Loucy (cell line): ENCODE data around the gene IL20RB.

Experiments
- H2AFZ ChIP-seq: fragments of 200-600 bp; sonication (generic); 2 replicates; pipeline ENCODE4 v1.6.0; 2016; ENCODE audit warnings: antibody characterized with exemption, mild to moderate bottlenecking, low read length, moderate library complexity
- H3F3A ChIP-seq: fragments of 200-600 bp; 2 replicates; pipeline ENCODE4 v1.6.0; 2016; ENCODE audit warnings: antibody characterized with exemption, low read depth, mild to moderate bottlenecking
- H3K27me3 ChIP-seq: fragments of 200-600 bp; sonication (generic); 2 replicates; pipeline ENCODE4 v1.6.1; 2014; ENCODE audit warnings: low read length, mild to moderate bottlenecking; ENCODE audit not compliant: insufficient read depth, poor library complexity, severe bottlenecking
- H3K36me3 ChIP-seq: fragments of 200-600 bp; sonication (generic); 2 replicates; pipeline ENCODE4 v1.6.1; 2016; ENCODE audit warnings: low read length; ENCODE audit not compliant: insufficient read depth
- H3K4me1 ChIP-seq: fragments of 200-600 bp; sonication (generic); 2 replicates; pipeline ENCODE4 v1.5.1; 2014; ENCODE audit warnings: low read length, mild to moderate bottlenecking; ENCODE audit not compliant: insufficient read depth, poor library complexity, severe bottlenecking
- H3K4me2 ChIP-seq: fragments of 200-600 bp; sonication (generic); 2 replicates; pipeline ENCODE4 v1.6.0; 2014; ENCODE audit warnings: antibody characterized with exemption, low read length, low read depth, mild to moderate bottlenecking; ENCODE audit not compliant: poor library complexity, severe bottlenecking
- H3K4me3 ChIP-seq: fragments of 200-600 bp; sonication (generic); 2 replicates; pipeline ENCODE4 v1.5.1; 2014; ENCODE audit warnings: low read length, mild to moderate bottlenecking, mixed read lengths; ENCODE audit not compliant: poor library complexity, severe bottlenecking
- H3K79me2 ChIP-seq: fragments of 200-600 bp; sonication (generic); 2 replicates; pipeline ENCODE4 v1.6.1; 2014; ENCODE audit warnings: low read length; ENCODE audit not compliant: insufficient read depth
- H3K9ac ChIP-seq: fragments of 200-600 bp; sonication (generic); 2 replicates; pipeline ENCODE4 v1.6.0; 2014; ENCODE audit warnings: mild to moderate bottlenecking, low read depth, low read length, moderate library complexity; ENCODE audit not compliant: poor library complexity, severe bottlenecking
- H3K9me2 ChIP-seq: fragments of 200-600 bp; sonication (generic); replicated peaks from 2 replicates; pipeline ENCODE4 v1.6.1; 2016; ENCODE audit warnings: low read depth, low read length, mixed read lengths
- H3K9me3 ChIP-seq: fragments of 200-600 bp; sonication (generic); 2 replicates; pipeline ENCODE4 v1.6.1; 2014; ENCODE audit warnings: mild to moderate bottlenecking, antibody characterized with exemption, low read length, low read depth; ENCODE audit not compliant: insufficient read depth
- H4K20me1 ChIP-seq: fragments of 200-600 bp; sonication (generic); 2 replicates; pipeline ENCODE4 v1.6.0; 2014; ENCODE audit warnings: antibody characterized with exemption, low read length, mild to moderate bottlenecking; ENCODE audit not compliant: insufficient read depth, poor library complexity, severe bottlenecking
- EZH2phosphoT487 ChIP-seq: fragments of 200-600 bp; IDR thresholded peaks from 2 replicates; pipeline ENCODE4 v1.6.1; 2018; ENCODE audit warnings: antibody characterized with exemption, mild to moderate bottlenecking, moderate library complexity, borderline replicate concordance
- TF ChIP-seq, protein P1 (sequence below): fragments of 200-600 bp; sonication (generic); conservative IDR thresholded peaks from 2 replicates; pipeline ENCODE4 v1.5.1; 2014; ENCODE audit warnings: mild to moderate bottlenecking, antibody characterized with exemption, low read length

The IL20RB gene

DNA sequence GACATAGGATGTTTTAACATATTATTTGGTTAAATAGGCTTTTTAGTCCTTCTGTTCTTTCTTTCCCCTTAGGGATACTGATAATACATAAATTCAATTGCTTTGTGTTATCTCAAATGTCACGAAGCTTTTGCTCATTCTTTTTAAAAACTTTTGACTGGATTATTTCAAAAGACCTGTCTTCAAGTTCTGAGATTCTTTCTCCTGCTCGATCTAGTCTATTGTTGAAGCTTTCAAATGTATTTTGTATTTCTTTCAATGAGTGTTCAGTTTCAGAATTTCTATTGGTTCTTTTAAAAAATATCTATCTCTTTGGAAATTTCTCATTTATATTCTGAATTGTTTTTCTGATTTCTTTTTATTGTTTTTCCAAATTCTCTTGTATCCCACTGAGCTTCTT, 16.9 kb downstream of the IL20RB start:
- TF ChIP-seq, protein P1, sequence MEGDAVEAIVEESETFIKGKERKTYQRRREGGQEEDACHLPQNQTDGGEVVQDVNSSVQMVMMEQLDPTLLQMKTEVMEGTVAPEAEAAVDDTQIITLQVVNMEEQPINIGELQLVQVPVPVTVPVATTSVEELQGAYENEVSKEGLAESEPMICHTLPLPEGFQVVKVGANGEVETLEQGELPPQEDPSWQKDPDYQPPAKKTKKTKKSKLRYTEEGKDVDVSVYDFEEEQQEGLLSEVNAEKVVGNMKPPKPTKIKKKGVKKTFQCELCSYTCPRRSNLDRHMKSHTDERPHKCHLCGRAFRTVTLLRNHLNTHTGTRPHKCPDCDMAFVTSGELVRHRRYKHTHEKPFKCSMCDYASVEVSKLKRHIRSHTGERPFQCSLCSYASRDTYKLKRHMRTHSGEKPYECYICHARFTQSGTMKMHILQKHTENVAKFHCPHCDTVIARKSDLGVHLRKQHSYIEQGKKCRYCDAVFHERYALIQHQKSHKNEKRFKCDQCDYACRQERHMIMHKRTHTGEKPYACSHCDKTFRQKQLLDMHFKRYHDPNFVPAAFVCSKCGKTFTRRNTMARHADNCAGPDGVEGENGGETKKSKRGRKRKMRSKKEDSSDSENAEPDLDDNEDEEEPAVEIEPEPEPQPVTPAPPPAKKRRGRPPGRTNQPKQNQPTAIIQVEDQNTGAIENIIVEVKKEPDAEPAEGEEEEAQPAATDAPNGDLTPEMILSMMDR, result no peak
- no peak for TF ChIP-seq EZH2phosphoT487
- H3K4me2 ChIP-seq, result no peak overlapping the region
- H3K9me3 ChIP-seq, result peaks cover 11% of the 10 kb centered on the region
- no peaks in the 10 kb centered on the region for H3K27me3 ChIP-seq
- no peaks in the 10 kb centered on the region for H3K36me3 ChIP-seq
- no peak overlapping the region for H3K4me3 ChIP-seq
- H3K79me2 ChIP-seq, result no peaks in the 10 kb centered on the region
- H3K4me1 ChIP-seq, result peaks cover 7% of the 10 kb centered on the region
- H3K9ac ChIP-seq, result no peak overlapping the region
- no peaks in the 10 kb centered on the region for H4K20me1 ChIP-seq
- no peaks in the 10 kb centered on the region for H3F3A ChIP-seq
- H2AFZ ChIP-seq, result no peak overlapping the region
- H3K9me2 ChIP-seq, result no peaks in the 10 kb centered on the region

DNA sequence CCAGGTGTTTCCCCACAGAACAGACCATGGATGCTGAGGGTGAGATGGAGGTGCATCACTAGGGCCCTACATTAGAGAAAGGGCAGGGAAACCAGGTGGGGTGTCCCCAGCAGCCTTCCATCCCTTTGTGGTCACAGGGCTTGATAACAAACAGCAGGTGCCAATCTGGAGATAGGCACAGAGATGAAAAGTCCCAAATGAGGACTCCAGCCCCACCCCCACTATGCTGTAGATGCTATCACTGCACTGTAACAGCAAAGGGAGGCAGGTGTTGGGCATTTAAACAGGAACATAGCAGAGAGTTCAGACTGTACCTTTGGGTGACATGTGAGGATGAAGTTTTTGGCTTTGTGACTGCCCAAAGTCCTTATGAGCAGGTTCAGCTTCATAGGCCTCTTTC, 21.4 kb downstream of the IL20RB start:
- Histone ChIP-seq H3K79me2 (no peaks in the 10 kb centered on the region), H3K36me3 (no peaks in the 10 kb centered on the region), H3K9ac (no peak overlapping the region), H3K9me3 (peaks cover 11% of the 10 kb centered on the region), H3K27me3 (no peaks in the 10 kb centered on the region), H2AFZ (no peak overlapping the region), H3K9me2 (no peaks in the 10 kb centered on the region), H3K4me3 (no peak overlapping the region), H3K4me2 (no peak overlapping the region), H3K4me1 (peaks cover 7% of the 10 kb centered on the region), H4K20me1 (no peaks in the 10 kb centered on the region), H3F3A (no peaks in the 10 kb centered on the region)
- no peak for TF ChIP-seq EZH2phosphoT487
- TF ChIP-seq, protein P1, result no peak

DNA sequence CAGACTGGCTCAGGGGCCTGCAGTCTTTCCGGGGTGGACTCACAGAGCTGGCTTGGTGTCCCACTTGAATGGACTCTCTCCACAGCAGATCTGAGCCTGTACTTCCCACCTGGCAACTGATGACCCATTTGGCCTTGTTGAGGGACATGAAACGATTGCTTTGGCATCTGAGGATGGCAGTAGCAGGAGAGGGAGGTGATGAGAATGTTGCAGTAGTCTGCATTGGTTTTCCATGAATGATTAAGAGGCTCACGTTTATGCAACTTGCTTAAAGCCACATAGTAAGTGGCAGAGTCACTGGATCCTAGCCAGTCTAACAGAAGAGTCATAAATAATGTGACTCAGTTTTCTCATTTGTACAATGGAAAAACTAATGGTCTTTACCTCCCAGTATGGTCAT, 21.9 kb downstream of the IL20RB start:
- Histone ChIP-seq H3K79me2 (no peaks in the 10 kb centered on the region), H3K4me1 (peaks cover 7% of the 10 kb centered on the region), H2AFZ (no peak overlapping the region), H3K27me3 (no peaks in the 10 kb centered on the region), H3K9ac (no peak overlapping the region), H3K9me2 (no peaks in the 10 kb centered on the region), H3K4me3 (no peak overlapping the region), H3K9me3 (peaks cover 6% of the 10 kb centered on the region), H3K36me3 (no peaks in the 10 kb centered on the region), H3F3A (no peaks in the 10 kb centered on the region), H3K4me2 (no peak overlapping the region), H4K20me1 (no peaks in the 10 kb centered on the region)
- TF ChIP-seq EZH2phosphoT487, result no peak
- TF ChIP-seq, protein P1, result no peak
